Stimulated activated CD4-positive, alpha-beta T cell treated with anti-CD3 and anti-CD28 coated beads, TNF-alpha, amount 100 ng/mL, for 4 hours (primary cell): ENCODE data around the gene EPHA6.

ENCODE experiments used
- DNase-seq, 3 experiments: peaks; one replicate each; pipeline ENCODE4 v3.0.0-alpha.2; 2020; ENCODE audit warnings: low read depth in 3 of 3

Gene EPHA6

GRCh38 chr3:97636465-97636864 lies 822.1 kb downstream of the EPHA6 start:
- DNase-seq = no peak

DNA sequence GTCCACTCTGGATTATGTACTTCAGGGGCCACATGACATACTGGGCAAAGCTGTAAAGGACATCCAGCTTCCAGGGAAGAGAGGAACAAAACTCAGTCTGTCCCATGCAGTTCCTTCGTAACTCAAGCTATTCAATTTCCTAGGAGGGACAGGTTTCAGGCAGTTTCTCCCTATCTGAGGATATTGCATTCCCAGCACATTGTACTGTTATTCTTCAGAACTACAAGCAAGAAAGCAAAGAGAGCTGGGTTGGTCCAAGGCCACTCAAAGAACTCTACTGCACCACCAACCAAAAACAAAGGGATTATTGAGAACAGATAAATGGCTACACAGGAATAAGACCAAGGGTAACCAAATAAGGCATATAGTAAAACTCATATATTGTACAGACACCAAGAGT lies 832.5 kb downstream of the EPHA6 start:
- no peak for DNase-seq

DNA sequence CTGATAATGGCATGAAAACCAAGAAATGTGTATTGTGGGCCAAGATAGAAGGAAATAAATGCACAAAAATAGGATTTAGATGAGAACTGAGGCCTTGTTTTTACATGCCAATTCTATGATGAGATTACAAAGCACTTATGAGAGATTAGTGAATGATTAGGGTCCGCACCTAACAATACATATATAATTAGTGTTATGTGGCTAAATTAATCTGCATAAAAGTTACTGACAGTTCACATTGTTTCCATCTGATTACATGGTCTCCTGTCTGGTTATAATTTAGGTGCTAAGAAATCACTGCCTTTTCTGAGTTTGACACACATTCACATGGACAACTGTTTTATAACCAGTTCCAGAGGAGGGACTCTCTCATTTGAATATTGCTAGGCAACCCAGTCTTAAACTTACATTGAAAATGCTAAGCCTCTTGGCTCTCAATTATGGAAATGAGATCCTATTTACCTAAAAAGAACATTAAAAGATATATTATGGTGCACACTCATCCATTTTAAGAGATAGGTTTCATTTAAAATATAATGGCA lies 833.1 kb downstream of the EPHA6 start:
- DNase-seq = no peak

DNA sequence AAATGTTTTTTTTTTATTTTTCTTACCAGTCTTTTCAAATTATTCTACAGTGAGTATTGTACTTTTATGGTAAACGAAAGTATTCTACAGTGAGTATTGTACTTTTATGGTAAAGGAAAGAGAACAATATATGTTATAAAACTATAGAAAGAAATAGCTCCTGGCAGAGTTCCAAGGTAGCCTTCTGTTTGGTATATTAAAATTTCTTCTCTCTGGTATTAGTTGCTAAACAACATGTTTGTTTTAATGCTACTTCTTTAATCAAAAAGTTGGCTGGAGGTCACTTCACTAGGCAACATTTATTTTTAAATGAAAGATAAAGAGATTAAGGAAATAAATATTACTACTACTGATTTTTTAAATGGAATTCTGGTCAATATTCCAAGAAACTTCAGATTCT lies 841.6 kb downstream of the EPHA6 start:
- DNase-seq = no peak

- no peak for DNase-seq
Observed at GRCh38 chr3:97656638-97657037, 842.2 kb downstream of the EPHA6 start.

DNA sequence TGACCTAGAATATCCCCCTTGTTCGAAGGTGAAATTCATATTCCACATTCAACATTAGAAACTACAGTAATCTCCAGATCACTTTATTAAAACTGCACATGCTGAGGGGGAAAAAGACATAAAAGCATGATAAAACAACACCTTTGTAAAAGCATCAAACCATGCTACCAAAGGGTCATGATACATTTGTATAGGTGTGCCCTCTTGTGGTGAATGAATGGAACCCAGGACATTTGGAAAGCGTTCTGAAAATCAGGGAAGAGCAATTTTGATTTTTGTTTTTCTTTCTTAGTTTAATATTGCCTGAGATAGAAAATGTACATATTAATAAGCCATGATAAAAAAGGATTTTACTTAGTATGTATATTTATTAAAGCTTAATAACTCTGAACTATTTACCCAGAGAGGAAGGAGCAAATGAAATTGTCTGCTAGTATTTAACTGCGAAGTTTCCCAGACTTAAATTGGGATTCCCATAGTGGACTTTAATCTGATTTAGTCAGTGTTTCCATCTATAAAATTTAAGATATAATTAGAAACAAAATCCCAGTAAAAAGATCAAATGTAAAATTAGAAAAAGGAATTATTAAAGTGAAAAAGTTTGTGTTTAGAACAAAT lies 844.4 kb downstream of the EPHA6 start:
- DNase-seq = no peak

- DNase-seq = no peak
Observed at GRCh38 chr3:97662264-97662663, 847.9 kb downstream of the EPHA6 start.

GRCh38 chr3:97662762-97663161 lies 848.4 kb downstream of the EPHA6 start:
- no peak for DNase-seq

- DNase-seq = no peak
Observed at GRCh38 chr3:97665896-97666295, 851.5 kb downstream of the EPHA6 start.

DNA sequence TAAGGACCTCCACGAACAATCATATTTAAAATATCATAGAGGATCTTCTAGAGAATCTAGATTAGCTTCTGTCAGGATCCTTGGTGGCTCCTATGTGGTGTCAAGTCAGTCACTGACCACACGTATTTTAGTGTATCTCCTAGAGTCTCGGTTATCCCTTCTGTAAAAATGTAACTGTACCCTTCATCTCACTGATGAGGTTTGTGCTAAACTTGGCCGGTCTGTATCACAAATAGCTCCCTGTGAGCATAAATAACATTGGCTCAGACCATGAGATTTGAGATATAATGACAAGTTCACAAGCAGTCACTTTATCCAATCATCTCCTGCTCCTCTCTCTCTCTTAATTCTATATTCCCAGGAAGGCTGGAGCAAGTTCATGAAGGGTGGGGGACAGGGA lies 856.6 kb downstream of the EPHA6 start:
- no peak for DNase-seq

DNA sequence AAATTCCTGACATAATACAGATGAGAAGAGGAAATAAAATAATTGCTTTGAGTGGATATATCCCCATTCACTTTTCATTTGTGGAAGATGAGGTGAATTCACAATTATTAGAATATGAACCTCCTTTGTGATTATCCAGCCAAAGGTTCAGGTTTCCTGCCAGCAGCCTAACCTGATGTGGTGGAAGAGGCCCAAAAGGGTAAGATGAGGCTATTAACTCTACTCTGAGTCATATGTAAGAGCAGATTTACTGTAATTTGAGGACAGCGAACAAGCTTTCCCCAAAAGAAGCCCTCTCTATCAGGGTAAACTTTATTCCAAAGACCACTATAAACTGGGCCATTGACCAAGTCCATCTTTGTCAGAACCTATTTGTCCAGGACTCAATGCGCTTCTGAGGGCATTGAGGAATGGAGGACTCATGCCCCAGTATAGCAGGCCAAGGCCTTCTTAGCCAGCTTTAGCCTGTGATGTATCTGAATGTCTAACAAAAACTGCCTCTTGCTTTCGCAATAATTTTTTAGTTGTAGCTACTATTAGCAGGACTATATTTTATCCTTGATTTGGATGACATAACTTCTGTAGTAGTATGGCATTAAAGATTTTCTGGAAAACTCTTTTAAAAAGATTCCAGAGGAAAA lies 859.1 kb downstream of the EPHA6 start:
- DNase-seq = no peak

DNA sequence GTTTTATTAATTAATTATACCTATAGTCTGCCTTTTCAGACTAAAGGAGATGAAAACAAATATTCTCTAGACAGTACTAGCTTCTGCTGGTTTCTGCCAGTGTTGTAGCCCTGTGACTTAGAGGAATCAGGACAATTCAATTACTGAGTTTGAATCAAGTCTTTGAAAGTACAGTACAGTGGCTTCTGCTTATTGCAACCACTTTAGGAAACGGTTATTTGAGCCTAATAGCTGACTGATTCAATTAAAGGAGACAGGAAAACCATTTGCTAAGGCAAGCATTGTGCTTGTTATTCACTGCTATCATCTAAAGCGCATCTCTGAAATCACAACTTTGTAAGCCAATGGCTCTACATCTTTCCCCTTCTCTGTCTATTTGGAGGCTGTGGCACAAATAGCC lies 860.1 kb downstream of the EPHA6 start:
- DNase-seq = no peak

- DNase-seq = no peak
Observed at GRCh38 chr3:97680210-97680609, 865.8 kb downstream of the EPHA6 start.

GRCh38 chr3:97680696-97681095 lies 866.3 kb downstream of the EPHA6 start:
- no peak for DNase-seq

GRCh38 chr3:97684490-97684889 lies 870.1 kb downstream of the EPHA6 start:
- DNase-seq = no peak

GRCh38 chr3:97686258-97686657 lies 871.9 kb downstream of the EPHA6 start:
- no peak for DNase-seq

DNA sequence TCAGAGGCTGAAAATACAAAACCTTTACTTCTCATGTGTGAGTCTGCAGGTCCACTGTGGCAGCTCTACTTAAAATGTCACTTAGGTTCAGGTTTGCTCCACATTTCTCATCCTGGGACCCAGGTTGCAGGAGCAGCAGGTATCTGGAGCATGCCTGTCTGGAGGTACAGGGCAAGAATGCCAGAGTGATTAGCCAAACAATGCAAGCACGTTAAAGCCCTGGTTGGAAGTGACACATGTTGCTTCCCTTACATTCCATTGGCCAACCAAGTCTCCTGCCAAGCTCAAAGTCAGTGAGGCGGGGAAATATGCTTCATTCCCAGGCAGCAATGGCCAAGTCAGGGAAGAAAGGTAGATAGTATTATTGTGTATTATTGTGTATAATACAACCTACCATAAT lies 873.3 kb downstream of the EPHA6 start:
- DNase-seq = no peak

DNA sequence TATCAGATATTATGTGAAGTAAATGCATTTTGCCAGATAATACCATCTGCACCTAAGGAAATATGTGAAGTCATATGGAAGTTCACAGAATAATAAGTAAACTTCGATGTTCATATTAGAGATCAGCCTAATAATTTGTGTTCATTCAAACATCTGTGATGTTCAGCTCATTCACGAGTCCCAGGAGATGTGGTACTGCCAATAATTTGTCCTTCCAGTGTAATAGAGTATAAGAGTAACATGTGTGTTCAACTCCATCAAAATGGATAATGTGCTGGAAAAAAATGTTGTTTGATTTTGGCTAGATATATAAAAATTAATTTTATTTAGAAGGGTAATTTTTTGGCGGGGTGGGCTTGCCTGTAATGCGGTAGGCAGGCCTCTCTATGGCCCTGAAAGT lies 874.7 kb downstream of the EPHA6 start:
- DNase-seq = no peak

DNA sequence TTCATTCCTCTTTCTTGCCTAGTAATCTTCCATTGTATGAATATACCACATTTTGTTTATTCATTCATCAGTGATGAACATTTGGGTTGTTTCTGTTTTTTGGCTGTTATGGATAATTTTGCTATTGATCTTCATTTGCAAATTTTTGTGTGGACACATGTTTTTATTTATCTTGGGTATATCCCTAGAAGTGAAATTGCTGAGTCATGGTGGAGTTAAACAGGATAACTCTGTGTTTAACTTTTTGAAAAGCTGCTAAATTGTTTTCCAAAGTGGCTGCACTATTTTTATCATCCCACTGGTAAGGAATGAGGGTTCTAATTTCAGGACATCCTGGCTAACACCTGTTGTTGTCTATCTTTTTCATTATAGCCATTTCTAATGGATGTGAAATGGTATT lies 875.6 kb downstream of the EPHA6 start:
- no peak for DNase-seq

- no peak for DNase-seq
Observed at GRCh38 chr3:97691354-97691753, 877.0 kb downstream of the EPHA6 start.

- no peak for DNase-seq
Observed at GRCh38 chr3:97692389-97692788, 878.0 kb downstream of the EPHA6 start.

- no peak for DNase-seq
Observed at GRCh38 chr3:97692831-97693230, 878.4 kb downstream of the EPHA6 start.

DNA sequence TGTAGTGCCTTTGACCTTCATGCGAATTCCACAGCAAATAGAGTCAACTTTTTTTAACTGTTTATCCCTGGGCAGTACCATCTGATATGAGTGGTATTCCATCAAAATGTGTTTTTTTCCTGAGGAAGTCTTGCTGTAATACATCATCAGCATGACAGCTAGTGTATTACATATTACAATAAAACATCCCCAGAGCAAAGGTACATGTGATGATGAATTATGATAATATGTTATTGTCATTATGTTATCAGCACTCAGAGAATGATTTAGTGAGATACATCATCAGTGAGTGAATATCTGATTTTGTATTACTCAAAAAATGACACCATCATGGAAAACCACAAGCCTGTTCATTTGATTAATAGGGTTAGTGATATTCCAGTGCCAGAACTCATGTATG lies 880.5 kb downstream of the EPHA6 start:
- DNase-seq = no peak

DNA sequence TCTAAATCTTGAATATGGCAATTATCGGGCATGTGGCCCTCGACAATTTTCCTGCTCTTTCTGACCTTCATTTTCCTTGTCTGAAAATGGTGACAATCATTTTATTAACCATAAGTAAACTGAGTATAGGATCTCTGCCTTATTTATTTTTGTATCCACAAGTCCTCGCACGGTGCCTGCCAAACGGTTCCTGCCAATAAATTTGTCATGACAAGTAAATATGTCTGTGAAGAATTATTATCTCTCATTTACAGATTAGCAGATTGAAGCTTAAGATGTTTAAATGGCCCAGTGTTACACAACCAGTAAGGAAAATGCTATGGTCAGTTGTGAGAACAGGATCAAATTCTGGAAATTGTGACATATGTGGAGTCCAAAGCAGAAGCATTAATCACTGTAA lies 884.3 kb downstream of the EPHA6 start:
- no peak for DNase-seq
